Dermis microvascular lymphatic vessel endothelial cell (primary cell): Measurements from ENCODE around the gene RUVBL2. TPM values are rescaled to one million over a fixed set of nuclear protein-coding genes. Genes with fewer than 3 reads are reported as not detected.
A peak's percentile ranks its signal among the peaks of the same experiment; 100 is the strongest.

ENCODE experiments used
- DNase-seq, 2 donors: peaks; one replicate each; pipeline versions ENCODE4 v3.0.0 to v3.0.0-alpha.2; 2010; ENCODE audit warnings: low read depth in 2 of 2
- total RNA-seq: library from RNA; depleted of rRNA; stranded (reverse); fragments of >200 nt; gene quantifications from 2 replicates; pipeline ENCODE4 v1.2.1, GENCODE V29; 2014

Gene RUVBL2
- total RNA-seq, 1 donor from 2014 or later, result 197 TPM

GRCh38 chr19:48987323-48987722 is 6.4 kb upstream of the RUVBL2 start:
- no peak for DNase-seq

GRCh38 chr19:48988286-48988685 is 5.4 kb upstream of the RUVBL2 start:
- no peak for DNase-seq

GRCh38 chr19:48988860-48989259 is 4.8 kb upstream of the RUVBL2 start:
- DNase-seq, result no peak

GRCh38 chr19:48989701-48990291 is 3.9 kb upstream of the RUVBL2 start:
- no peak for DNase-seq

- DNase-seq, result no peak
These were observed 3.3 kb upstream of the RUVBL2 start for GRCh38 chr19:48990400-48990799.

- no peak for DNase-seq
These were observed 2.6 kb upstream of the RUVBL2 start for GRCh38 chr19:48991011-48991609.

- peak in 1 of 2 donors; percentile 73 for DNase-seq
These were observed 1.7 kb upstream of the RUVBL2 start for GRCh38 chr19:48991873-48992580.

GRCh38 chr19:48992581-48993174 is 1.0 kb upstream of the RUVBL2 start:
- no peak for DNase-seq

- no peak for DNase-seq
These were observed 324 bp downstream of the RUVBL2 start for GRCh38 chr19:48994035-48994386.

- DNase-seq, result peak in 1 of 2 donors; percentile 60
These were observed 4.3 kb downstream of the RUVBL2 start for GRCh38 chr19:48997972-48998371.

- peak; percentile 53 to 76 for DNase-seq
These were observed 6.0 kb downstream of the RUVBL2 start for GRCh38 chr19:48999481-49000325.

- no peak for DNase-seq
These were observed 10.4 kb downstream of the RUVBL2 start for GRCh38 chr19:49004133-49004532.

- DNase-seq, result no peak
These were observed 11.4 kb downstream of the RUVBL2 start for GRCh38 chr19:49004964-49005614.

GRCh38 chr19:49006905-49007304 is 13.2 kb downstream of the RUVBL2 start:
- DNase-seq, result no peak

GRCh38 chr19:49009828-49010227 is 16.1 kb downstream of the RUVBL2 start:
- DNase-seq, result no peak

GRCh38 chr19:49010453-49010852 is 16.8 kb downstream of the RUVBL2 start:
- DNase-seq, result no peak

- DNase-seq, result no peak
These were observed 17.5 kb downstream of the RUVBL2 start for GRCh38 chr19:49011194-49011593.

GRCh38 chr19:49014123-49014869 is 20.6 kb downstream of the RUVBL2 start:
- DNase-seq, result no peak

GRCh38 chr19:49014870-49015255 is 21.2 kb downstream of the RUVBL2 start:
- no peak for DNase-seq

- DNase-seq, result no peak
These were observed 22.6 kb downstream of the RUVBL2 start for GRCh38 chr19:49016067-49016839.
